Measurements from ENCODE around the gene TRIM50. TPM values are rescaled to one million over a fixed set of nuclear protein-coding genes. Genes with fewer than 3 reads are reported as not detected.
A peak's percentile ranks its signal among the peaks of the same experiment; 100 is the strongest.
"Not testable (repeated sequence)": the region's sequence is repeated elsewhere in the genome, so short reads cannot be mapped to it uniquely, and the experiment has no call there.

TRIM50 gene
- total and polyA plus RNA-seq, 2 experiments from 2014 or later = 0.10 TPM; not detected in 1

DNA sequence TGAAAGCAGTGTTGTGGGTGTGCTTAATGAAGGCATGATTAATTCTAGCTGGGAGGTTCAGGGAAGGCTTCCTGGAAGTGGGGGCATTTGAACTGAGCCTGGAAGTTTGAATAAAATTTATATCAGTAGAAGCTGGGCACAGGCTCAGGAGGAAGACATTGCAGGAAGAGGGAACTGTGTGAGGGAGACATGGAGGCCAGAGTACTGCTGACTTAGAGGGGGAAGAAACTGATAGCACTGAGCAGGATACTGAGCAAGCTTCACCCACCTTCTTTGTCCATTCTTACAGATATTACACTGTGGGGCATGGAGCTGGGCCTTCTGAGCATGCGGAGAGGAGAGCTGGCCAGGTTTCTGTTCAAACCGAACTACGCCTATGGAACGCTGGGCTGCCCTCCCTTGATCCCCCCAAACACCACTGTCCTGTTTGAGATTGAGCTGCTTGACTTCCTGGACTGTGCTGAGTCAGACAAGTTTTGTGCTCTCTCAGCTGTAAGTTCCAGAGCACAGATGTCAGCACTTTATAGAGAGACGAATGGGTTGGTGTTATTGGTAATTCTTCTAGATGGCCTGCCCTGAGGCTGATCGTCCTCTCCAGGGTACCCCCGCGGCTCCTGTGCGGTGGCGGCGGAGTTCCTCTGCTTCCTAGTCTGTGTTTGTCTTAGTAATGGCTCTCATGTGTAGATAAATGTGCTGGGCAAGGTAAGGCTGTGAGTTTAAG is 2.1 kb upstream of the TRIM50 start:
- H3K27ac ChIP-seq (ENCODE audit: low read depth) = no peak overlapping the region
- H3K27ac Mint-ChIP-seq = no peak overlapping the region
- ATAC-seq = no peak

DNA sequence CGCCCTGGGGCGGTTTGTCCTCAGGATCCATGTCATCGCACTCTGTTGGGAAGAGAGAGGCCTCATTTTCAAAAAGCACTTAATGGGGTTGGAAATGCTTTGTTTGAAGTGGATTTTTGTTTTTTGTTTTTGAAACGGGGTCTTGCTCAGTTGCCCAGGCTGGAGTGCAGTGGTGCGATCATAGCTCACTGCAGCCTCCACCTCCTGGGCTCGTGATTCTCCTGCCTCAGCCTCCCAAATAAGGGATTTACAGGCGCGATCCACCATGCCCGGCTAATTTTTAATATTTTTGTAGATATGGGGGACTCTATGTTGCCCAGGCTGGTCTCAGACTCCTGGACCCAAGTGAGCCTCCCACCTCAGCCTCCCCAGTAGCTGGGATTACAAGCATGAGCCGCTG is 814 bp upstream of the TRIM50 start:
- Mint-ChIP-seq H3K4me3 (no peak overlapping the region), H3K4me1 (peaks cover 19% of the 10 kb centered on the region), H3K9me3 (no peaks in the 10 kb centered on the region), H3K27ac (no peak overlapping the region), H3K36me3 (ENCODE audit: low read depth) (no peaks in the 10 kb centered on the region), H3K27me3 (ENCODE audit: insufficient read depth, low read depth, poor library complexity) (peaks cover 12% of the 10 kb centered on the region)
- H3K27ac ChIP-seq (ENCODE audit: low read depth) = no peak overlapping the region
- no peak overlapping the region for H2AFZ ChIP-seq
- H3K9me2 ChIP-seq (ENCODE audit: insufficient read depth) = no peaks in the 10 kb centered on the region
- ATAC-seq (no peak), DNase-seq (ENCODE audit: low spot score) (no peak)
- no peaks in the 10 kb centered on the region for H3F3A ChIP-seq (replicated peaks; ENCODE audit: low read depth)
- no peak overlapping the region for H3K4me2 ChIP-seq
- H3K4me3 ChIP-seq = no peak overlapping the region
- no peaks in the 10 kb centered on the region for H4K20me1 ChIP-seq (replicated peaks; ENCODE audit: insufficient read depth)
- TF ChIP-seq POLR2AphosphoS5 (IDR thresholded peaks at IDR 0.05; ENCODE audit: low read depth) = no peak
- TF ChIP-seq ZNF331 (CRISPR knock-in tag; IDR thresholded peaks at IDR 0.05; ENCODE audit: low read depth) = no peak
- TF ChIP-seq ZNF114 (CRISPR knock-in tag; IDR thresholded peaks at IDR 0.05) = no peak
- TF ChIP-seq, protein P1, sequence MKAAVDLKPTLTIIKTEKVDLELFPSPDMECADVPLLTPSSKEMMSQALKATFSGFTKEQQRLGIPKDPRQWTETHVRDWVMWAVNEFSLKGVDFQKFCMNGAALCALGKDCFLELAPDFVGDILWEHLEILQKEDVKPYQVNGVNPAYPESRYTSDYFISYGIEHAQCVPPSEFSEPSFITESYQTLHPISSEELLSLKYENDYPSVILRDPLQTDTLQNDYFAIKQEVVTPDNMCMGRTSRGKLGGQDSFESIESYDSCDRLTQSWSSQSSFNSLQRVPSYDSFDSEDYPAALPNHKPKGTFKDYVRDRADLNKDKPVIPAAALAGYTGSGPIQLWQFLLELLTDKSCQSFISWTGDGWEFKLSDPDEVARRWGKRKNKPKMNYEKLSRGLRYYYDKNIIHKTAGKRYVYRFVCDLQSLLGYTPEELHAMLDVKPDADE (IDR thresholded peaks at IDR 0.05) = no peak
- no peak for TF ChIP-seq STAT1 (IDR thresholded peaks at IDR 0.05; ENCODE audit: unreplicated experiment)
- H3K27me3 ChIP-seq (ENCODE audit: insufficient read depth) = no peaks in the 10 kb centered on the region
- no peaks in the 10 kb centered on the region for H3K79me2 ChIP-seq (replicated peaks; ENCODE audit: insufficient read depth)
- H3K4me1 ChIP-seq (ENCODE audit: insufficient read depth) = 0 out of 2 replicates have a peak, but pooled peaks cover 5% of the 10 kb centered on the region
- no peaks in the 10 kb centered on the region for H3K36me3 ChIP-seq (ENCODE audit: insufficient read depth)

More for the DNA sequence above, 2.1 kb upstream of the TRIM50 start:
- no peaks in the 10 kb centered on the region for H4K20me1 ChIP-seq (replicated peaks; ENCODE audit: insufficient read depth)
- Mint-ChIP-seq H3K4me1 (peaks cover 19% of the 10 kb centered on the region), H3K4me3 (no peak overlapping the region), H3K27me3 (ENCODE audit: insufficient read depth, low read depth, poor library complexity) (peaks cover 10% of the 10 kb centered on the region), H3K36me3 (ENCODE audit: low read depth) (no peaks in the 10 kb centered on the region), H3K9me3 (no peaks in the 10 kb centered on the region)
- H3K27me3 ChIP-seq (ENCODE audit: insufficient read depth) = no peaks in the 10 kb centered on the region
- TF ChIP-seq STAT1 (IDR thresholded peaks at IDR 0.05; ENCODE audit: unreplicated experiment) (no peak), CREB1 (CRISPR knock-in tag; IDR thresholded peaks at IDR 0.05; ENCODE audit: low read depth) (no peak), EZH2phosphoT487 (IDR thresholded peaks at IDR 0.05; ENCODE audit: unreplicated experiment) (no peak)
- TF ChIP-seq, protein P1 (IDR thresholded peaks at IDR 0.05) = no peak
- peak overlapping the region; percentile 82 for H2AFZ ChIP-seq
- no peak overlapping the region for H3K4me2 ChIP-seq
- no peak overlapping the region for H3K4me3 ChIP-seq
- no peak for DNase-seq (ENCODE audit: low spot score)
- H3F3A ChIP-seq (replicated peaks; ENCODE audit: low read depth) = no peaks in the 10 kb centered on the region
- H3K9me2 ChIP-seq (ENCODE audit: insufficient read depth) = no peaks in the 10 kb centered on the region
- H3K79me2 ChIP-seq (replicated peaks; ENCODE audit: insufficient read depth) = no peaks in the 10 kb centered on the region
- 0 out of 2 replicates have a peak, but pooled peaks cover 5% of the 10 kb centered on the region for H3K4me1 ChIP-seq (ENCODE audit: insufficient read depth)
- H3K36me3 ChIP-seq (ENCODE audit: insufficient read depth) = no peaks in the 10 kb centered on the region

DNA sequence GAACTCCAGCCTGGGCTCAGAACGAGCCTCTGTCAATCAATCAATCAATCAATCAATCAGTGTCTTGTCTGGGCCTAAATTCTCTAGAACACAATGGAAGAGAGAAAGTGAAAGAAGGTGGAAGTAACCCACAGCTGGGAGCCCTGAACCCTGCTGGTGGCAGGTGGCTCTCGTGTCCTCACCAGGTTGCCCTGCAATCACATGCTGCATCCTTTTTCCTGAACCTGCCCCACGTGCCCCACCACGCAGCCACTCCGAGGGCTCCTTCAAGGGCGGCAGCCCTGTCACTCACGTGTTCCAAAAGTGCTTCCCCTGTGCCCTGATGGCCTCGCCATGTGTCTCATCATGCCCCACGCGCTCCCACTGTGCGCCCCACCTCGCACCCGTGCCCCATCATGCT is 433 bp downstream of the TRIM50 start:
- H2AFZ ChIP-seq; H3F3A ChIP-seq (replicated peaks; ENCODE audit: low read depth); H4K20me1 ChIP-seq (replicated peaks; ENCODE audit: insufficient read depth); H3K4me3 Mint-ChIP-seq; H3K9me2 ChIP-seq (ENCODE audit: insufficient read depth); H3K27me3 ChIP-seq (ENCODE audit: insufficient read depth); DNase-seq (ENCODE audit: low spot score); H3K9me3 Mint-ChIP-seq; H3K4me2 ChIP-seq; H3K4me3 ChIP-seq; H3K27ac Mint-ChIP-seq; H3K36me3 ChIP-seq (ENCODE audit: insufficient read depth); H3K27ac ChIP-seq (ENCODE audit: low read depth); H3K4me1 ChIP-seq (ENCODE audit: insufficient read depth); ATAC-seq; H3K36me3 Mint-ChIP-seq (ENCODE audit: low read depth); H3K79me2 ChIP-seq (replicated peaks; ENCODE audit: insufficient read depth): not testable (repeated sequence)
- peaks cover 20% of the 10 kb centered on the region for H3K27me3 Mint-ChIP-seq (ENCODE audit: insufficient read depth, low read depth, poor library complexity)
- peaks cover 19% of the 10 kb centered on the region for H3K4me1 Mint-ChIP-seq

DNA sequence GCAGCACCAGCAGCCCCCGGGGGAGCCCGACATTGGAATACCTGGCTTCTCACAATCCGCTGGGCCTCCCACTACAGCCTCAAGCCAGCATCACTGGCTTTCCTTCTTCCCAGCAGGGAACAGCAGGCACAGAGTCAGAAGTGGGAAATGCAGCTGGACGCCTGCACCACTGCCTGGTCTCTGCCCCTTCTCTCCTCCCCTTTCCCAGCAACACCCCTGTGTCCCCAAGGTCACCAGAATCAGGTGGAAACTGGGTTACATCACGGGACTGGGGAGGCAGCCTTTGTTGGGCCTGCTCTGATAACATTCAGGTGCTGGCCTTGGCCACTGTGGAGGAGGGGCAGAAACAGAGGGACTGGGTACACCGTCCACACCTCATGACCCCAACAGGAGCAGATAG is 2.5 kb downstream of the TRIM50 start:
- H3F3A ChIP-seq (replicated peaks; ENCODE audit: low read depth); H3K9me2 ChIP-seq (ENCODE audit: insufficient read depth); H3K27ac Mint-ChIP-seq; H3K36me3 ChIP-seq (ENCODE audit: insufficient read depth); ATAC-seq; H2AFZ ChIP-seq; H3K4me1 Mint-ChIP-seq; H3K4me1 ChIP-seq (ENCODE audit: insufficient read depth); H3K79me2 ChIP-seq (replicated peaks; ENCODE audit: insufficient read depth); H3K4me3 Mint-ChIP-seq; H4K20me1 ChIP-seq (replicated peaks; ENCODE audit: insufficient read depth); H3K4me3 ChIP-seq; H3K9me3 Mint-ChIP-seq; H3K27me3 ChIP-seq (ENCODE audit: insufficient read depth); H3K36me3 Mint-ChIP-seq (ENCODE audit: low read depth); DNase-seq (ENCODE audit: low spot score); H3K27ac ChIP-seq (ENCODE audit: low read depth); H3K4me2 ChIP-seq: not testable (repeated sequence)
- peaks cover 20% of the 10 kb centered on the region for H3K27me3 Mint-ChIP-seq (ENCODE audit: insufficient read depth, low read depth, poor library complexity)

All from GM23338 (cell line).